ENCODE results near the gene KIF4A. TPM values are rescaled to one million over a fixed set of nuclear protein-coding genes. Genes with fewer than 3 reads are reported as not detected.
"Not testable (repeated sequence)": the region's sequence is repeated elsewhere in the genome, so short reads cannot be mapped to it uniquely, and the experiment has no call there.

The KIF4A gene
- total RNA-seq, 1 experiment from 2014 or later = 53.5 TPM

DNA sequence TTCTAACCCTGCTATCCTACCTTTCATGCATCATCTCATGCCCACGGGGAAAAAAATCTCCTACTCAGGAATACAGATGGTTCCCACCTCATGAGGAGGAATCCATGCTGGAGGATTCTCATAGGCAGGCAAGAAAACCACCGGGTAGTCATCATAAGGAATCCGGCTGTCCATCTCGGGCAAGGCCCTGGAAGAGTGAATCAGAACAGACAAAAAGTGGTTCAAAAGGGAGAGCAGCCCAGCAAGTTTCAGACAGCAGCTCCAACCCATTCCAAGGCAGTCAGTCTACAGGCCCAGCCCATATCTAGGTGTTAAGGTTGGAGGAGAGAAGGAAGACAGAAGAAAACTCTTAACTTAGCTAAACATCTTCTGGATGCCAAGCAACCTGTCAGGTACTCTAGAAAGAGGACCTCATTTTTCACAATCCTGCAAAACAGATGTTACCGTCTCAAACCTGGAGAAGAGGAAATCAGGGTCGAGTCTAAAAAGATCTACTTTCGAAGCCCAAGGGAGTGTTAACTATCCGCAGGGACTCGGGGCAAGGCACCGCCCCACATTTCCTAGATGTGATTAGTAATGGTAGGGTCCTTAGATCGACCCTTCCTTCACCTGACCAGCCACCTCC is 624 bp upstream of the KIF4A start:
- DNase-seq (ENCODE audit: low read depth) = peak; percentile 1

- no peak for DNase-seq (ENCODE audit: low read depth)
These were observed 2.9 kb downstream of the KIF4A start for GRCh38 chrX:70292788-70293187.

DNA sequence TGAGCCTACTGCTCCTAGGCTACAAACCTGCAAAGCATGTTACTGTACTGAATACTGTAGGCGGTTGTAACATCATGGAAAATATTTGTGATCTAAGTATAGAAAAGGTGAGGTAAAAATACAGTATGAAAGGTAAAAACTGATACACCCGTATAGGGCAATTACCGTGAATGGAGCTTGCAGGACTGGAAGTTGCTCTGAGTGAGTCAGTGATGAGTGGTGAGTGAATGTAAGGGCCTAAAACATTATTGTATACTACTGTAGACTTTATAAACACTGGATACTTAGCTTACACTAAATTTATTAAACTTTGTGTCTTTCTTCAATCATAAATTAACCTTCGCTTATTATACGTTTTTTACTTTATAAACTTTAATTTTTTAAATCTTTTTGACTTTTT is 3.7 kb downstream of the KIF4A start:
- no peak for DNase-seq (ENCODE audit: low read depth)

- DNase-seq (ENCODE audit: low read depth) = no peak
These were observed 11.8 kb downstream of the KIF4A start for GRCh38 chrX:70301716-70302115.

DNA sequence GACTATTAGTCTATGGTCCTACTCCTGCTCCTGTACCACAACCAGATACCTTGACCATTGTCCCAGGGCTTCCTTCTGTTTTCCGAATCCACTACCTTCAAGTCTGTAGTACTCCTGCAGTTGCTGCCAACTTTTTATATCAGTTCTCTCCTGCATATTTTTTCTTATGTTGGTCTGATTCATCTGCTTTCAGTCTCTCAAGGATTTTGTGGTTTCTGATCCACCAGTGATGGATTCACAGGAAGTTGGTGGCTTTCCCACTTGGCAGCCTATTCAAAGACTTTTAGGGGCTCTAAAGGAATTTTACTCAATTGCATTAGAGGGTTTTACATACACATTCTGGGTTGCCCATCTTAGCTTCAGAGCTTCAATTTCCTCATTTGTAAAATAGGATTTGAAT is 23.6 kb downstream of the KIF4A start:
- DNase-seq (ENCODE audit: low read depth) = peak; percentile 12

DNA sequence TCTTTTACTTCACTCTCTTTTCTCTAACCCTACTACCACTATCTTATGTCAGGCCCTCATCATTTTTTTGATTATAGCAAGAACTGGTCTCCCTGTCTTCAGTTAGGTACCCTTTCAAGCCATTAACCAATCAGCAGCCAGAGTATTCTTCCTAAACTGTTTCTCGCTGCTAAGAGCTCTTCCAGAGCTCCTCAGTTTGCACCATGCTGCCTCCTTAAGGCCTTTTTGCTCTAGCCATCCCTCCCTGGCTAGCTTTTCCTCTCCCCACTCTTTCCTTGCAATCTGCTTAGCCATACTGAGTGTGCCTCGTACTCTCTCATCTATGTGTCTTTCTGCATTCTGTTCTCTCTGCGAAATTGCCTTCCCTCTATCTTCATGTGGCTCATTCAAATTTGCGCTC is 32.9 kb downstream of the KIF4A start:
- no peak for DNase-seq (ENCODE audit: low read depth)

DNA sequence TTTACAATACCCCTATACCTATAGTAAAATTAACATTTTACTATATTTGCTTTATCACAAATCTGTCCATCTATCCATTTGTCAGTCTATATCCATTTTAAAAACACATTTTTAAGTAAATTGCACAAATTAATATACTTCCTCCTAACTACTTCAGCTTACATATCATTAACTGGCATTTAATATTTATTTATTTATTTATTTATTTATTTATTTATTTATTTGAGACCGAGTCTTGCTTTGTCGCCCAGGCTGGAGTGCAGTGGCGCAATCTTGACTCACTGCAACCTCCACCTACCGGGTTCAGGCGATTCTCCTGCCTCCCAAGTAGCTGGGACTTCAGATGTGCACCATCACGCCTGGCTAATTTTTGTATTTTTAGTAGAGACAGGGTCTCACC is 33.7 kb downstream of the KIF4A start:
- not testable (repeated sequence) for DNase-seq (ENCODE audit: low read depth)

- DNase-seq (ENCODE audit: low read depth) = no peak
These were observed 34.4 kb downstream of the KIF4A start for GRCh38 chrX:70324326-70324725.

DNA sequence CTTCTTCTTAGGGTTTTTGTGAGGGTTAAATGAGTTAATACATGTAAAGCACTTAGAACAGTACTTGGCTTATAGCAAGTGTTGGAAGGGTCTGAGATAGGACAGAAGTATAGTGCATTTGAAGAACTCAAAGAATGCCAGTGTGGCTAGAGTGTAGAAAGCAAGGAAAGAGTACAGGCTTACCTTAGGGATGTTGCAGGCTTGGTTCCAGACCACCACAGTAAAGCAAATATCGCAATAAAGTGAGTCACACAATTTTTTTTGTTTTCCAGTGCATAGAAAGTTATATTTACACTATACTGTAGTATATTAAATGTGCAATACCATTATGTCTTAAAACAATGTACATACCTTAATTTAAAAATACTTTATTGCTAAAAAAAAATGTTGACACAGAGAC is 41.3 kb downstream of the KIF4A start:
- DNase-seq (ENCODE audit: low read depth) = no peak

DNA sequence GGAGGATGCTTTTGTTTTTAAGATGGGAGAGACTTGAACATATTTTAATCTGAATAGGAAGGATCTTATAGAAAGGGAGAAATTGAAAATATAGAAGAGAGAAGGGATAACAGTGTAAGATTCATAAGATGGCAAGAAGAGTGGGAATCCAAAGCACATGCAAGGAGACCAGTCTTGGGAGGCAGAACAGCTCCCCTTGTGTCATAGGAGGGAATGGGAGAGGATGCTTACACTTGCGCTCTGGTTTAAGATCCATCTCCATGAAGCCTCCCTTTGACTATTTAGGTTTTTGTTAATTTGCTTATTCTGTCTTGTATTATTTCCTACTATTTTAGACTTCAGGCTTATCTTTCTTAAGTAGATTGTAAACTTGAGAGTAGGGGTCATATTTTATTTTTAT is 42.7 kb downstream of the KIF4A start:
- no peak for DNase-seq (ENCODE audit: low read depth)

- DNase-seq (ENCODE audit: low read depth) = no peak
These were observed 46.9 kb downstream of the KIF4A start for GRCh38 chrX:70336767-70337166.

GRCh38 chrX:70338290-70338689 is 48.4 kb downstream of the KIF4A start:
- DNase-seq (ENCODE audit: low read depth) = no peak

DNA sequence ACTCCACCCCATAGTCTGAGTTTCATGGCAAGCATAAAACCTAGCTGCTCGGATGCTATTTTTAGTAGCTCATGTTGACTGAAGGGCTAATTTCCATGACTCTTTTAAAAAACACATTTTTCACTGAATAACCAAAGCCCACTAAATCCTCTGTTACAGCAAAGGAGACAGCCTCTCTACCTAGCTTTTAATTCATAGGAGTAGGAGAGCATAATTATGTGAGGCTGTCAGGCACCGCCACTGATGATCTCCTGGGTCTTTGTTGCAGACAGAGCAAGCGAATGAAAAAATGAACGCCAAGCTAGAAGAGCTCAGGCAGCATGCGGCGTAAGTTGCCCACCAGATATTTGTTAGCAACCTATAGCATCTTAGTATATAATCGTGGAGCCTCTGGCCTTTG is 53.5 kb downstream of the KIF4A start:
- DNase-seq (ENCODE audit: low read depth) = no peak

- no peak for DNase-seq (ENCODE audit: low read depth)
These were observed 56.6 kb downstream of the KIF4A start for GRCh38 chrX:70346418-70347070.

DNA sequence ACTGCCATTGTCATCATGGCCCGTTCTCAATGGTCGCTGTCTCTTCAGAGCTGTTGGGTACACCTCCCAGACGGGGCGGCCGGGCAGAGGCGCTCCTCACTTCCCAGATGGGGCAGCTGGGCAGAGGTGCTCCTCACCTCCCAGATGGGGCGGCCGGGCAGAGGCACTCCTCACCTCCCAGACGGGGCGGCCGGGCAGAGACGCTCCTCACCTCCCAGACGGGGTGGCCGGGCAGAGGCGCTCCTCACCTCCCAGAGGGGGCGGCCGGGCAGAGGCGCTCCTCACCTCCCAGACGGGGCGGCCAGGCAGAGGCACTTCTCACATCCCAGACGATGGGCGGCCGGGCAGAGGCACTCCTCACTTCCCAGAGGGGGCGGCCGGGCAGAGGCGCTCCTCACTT is 58.9 kb downstream of the KIF4A start:
- DNase-seq (ENCODE audit: low read depth) = not testable (repeated sequence)

GRCh38 chrX:70349367-70350125 is 59.6 kb downstream of the KIF4A start:
- DNase-seq (ENCODE audit: low read depth) = not testable (repeated sequence)

DNA sequence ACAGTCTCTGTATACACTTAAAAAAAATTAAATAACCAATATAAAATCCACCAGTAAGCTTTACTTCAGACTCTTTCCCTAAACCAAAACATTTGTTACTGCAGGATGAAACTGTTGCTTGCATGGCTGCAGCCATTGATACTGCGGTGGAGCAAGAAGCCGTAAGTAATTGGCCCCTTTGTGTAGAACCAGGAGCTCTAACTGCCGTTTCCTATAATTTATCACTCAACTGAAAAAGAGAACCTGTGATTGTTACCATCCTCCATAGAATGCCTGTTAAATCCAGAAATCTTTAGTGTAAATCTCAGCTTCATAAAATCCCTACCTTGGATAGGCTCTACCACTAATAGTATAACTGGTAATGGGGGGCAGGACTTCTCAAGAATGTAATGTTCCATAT is 62.6 kb downstream of the KIF4A start:
- DNase-seq (ENCODE audit: low read depth) = no peak

GRCh38 chrX:70353514-70353913 is 63.6 kb downstream of the KIF4A start:
- DNase-seq (ENCODE audit: low read depth) = no peak

DNA sequence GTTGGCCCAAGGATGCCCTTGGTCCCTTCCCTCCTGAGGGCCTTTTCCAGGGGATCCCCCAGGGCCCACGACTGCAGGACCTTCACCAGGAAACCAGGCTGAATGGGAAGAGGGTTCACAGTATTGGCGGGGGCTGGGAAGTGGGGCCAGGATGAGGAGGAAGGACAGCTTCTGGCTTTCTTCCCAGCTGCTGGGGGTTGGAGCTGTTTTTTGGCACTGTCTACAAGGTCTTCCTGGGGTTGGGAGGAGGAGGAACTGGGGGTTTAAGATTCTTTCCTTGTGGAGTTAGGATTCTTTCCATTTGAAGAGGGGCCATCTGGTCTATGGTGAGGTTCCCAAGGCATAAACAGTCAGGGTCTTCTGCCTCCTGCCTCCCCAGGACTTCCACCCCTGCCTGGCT is 64.8 kb downstream of the KIF4A start:
- no peak for DNase-seq (ENCODE audit: low read depth)

GRCh38 chrX:70359458-70359857 is 69.6 kb downstream of the KIF4A start:
- no peak for DNase-seq (ENCODE audit: low read depth)

DNA sequence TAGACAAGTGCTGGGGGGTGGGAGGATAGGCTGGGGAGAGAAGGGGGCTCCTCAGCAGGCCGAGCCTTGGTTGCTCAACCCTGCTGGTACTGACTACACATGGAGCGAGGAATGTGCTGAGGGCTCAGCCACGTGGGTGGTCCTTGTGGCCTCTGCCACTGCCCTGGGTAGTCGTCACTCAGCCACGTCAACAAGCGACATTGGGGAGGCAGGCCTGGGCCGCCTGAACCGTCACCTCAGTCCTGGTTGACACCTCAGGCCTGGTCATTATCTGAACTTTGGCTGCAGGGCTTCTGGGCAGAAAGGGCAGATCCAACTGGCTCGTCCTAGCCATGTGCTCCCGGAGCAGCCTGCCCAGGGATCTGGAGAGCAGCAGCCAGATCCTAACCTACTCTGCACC is 70.5 kb downstream of the KIF4A start:
- no peak for DNase-seq (ENCODE audit: low read depth)

DNA sequence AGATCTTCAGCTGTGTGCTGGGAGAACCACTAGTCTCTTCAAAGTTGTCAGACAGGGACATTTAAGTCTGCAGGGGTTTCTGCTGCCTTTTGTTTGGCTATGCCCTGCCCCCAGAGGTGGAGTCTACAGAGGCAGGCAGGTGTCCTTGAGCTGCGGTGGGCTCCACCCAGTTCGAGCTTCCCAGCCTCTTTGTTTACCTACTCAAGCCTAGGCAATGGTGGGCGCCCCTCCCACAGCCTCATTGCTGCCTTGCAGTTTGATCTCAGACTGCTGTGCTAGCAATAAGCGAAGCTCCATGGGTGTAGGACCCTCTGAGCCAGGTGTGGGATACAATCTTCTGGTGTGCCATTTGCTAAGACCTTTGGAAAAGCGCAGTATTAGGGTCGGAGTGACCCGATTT is 78.8 kb downstream of the KIF4A start:
- DNase-seq (ENCODE audit: low read depth) = not testable (repeated sequence)

GRCh38 chrX:70386235-70386634 is 96.3 kb downstream of the KIF4A start:
- DNase-seq (ENCODE audit: low read depth) = no peak
